Measurements from ENCODE around the gene LMLN. TPM values are rescaled to one million over a fixed set of nuclear protein-coding genes. Genes with fewer than 3 reads are reported as not detected.
"Not testable (repeated sequence)": the region's sequence is repeated elsewhere in the genome, so short reads cannot be mapped to it uniquely, and the experiment has no call there.

LMLN gene
- total RNA-seq, 2 experiments from 2014 or later = 0.50 to 6.2 TPM

DNA sequence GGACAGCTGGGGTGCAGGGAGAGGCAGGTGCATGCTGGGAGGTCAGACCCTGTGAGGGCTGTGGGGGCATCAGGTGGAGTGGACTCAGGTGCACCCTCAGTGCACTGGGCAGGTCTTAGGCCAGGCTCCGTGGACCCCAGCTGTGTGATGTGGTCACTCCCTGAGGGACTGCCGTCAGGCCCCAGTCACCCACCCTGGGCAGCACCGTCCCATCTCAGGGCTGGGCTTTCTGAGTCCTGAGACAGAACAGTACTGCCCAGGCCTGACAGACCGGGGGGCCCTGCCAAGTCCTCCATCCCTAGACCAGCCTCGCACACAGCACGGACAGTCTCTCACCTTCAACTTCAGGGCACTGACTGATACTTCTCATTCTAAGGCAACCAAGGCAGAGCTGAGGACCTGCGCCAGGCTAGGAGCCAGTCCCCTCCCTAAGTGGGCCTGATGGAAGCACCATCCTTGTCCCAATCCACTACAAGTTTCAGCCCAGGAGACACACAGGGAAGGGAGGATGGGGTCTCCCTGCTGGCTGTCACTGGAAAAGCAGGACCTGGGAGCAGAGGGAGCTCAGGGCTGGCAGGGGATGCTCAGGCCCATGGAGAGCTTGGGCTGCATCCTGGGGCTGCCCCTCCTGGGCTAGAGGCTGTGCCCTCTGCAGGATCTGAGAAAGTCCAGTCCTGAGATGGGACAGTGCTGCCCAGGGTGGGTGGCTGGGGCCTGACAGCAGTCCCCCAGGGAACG lies 86.3 kb downstream of the LMLN start:
- Histone ChIP-seq H3K4me1 (ENCODE audit: insufficient read depth, low read length, poor library complexity, severe bottlenecking) (no peaks in the 10 kb centered on the region), H3K27ac (ENCODE audit: low read depth, low read length, poor library complexity, severe bottlenecking) (no peak overlapping the region), H2AFZ (ENCODE audit: low read length) (no peak overlapping the region), H3K4me3 (ENCODE audit: low read depth, low read length, poor library complexity, severe bottlenecking) (no peak overlapping the region), H3K9me2 (ENCODE audit: insufficient read depth, low read length) (no peaks in the 10 kb centered on the region), H3K9me3 (ENCODE audit: low read length) (no peaks in the 10 kb centered on the region), H4K20me1 (ENCODE audit: insufficient read depth, low read length) (no peaks in the 10 kb centered on the region), H3K79me2 (ENCODE audit: insufficient read depth, low read depth, low read length) (no peaks in the 10 kb centered on the region), H3K4me2 (ENCODE audit: low read length) (no peak overlapping the region), H3K36me3 (ENCODE audit: insufficient read depth, low read length) (no peaks in the 10 kb centered on the region)
- intact Hi-C loops (cut with micrococcal nuclease; ENCODE audit: unreplicated experiment) = no loop called here
- DNase-seq (ENCODE audit: low spot score) = no peak
- ChIA-PET CTCF (ENCODE audit: unreplicated experiment) (no interaction called here), POLR2A (no interaction called here)
- BruUV-seq (replicated peaks) = no TSS peak
- TF ChIP-seq, protein P1, sequence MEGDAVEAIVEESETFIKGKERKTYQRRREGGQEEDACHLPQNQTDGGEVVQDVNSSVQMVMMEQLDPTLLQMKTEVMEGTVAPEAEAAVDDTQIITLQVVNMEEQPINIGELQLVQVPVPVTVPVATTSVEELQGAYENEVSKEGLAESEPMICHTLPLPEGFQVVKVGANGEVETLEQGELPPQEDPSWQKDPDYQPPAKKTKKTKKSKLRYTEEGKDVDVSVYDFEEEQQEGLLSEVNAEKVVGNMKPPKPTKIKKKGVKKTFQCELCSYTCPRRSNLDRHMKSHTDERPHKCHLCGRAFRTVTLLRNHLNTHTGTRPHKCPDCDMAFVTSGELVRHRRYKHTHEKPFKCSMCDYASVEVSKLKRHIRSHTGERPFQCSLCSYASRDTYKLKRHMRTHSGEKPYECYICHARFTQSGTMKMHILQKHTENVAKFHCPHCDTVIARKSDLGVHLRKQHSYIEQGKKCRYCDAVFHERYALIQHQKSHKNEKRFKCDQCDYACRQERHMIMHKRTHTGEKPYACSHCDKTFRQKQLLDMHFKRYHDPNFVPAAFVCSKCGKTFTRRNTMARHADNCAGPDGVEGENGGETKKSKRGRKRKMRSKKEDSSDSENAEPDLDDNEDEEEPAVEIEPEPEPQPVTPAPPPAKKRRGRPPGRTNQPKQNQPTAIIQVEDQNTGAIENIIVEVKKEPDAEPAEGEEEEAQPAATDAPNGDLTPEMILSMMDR (conservative IDR thresholded peaks at IDR 0.05; ENCODE audit: low read length) = no peak
- no peak for TF ChIP-seq EZH2phosphoT487 (IDR thresholded peaks at IDR 0.05; ENCODE audit: borderline replicate concordance, low read depth, low read length)

DNA sequence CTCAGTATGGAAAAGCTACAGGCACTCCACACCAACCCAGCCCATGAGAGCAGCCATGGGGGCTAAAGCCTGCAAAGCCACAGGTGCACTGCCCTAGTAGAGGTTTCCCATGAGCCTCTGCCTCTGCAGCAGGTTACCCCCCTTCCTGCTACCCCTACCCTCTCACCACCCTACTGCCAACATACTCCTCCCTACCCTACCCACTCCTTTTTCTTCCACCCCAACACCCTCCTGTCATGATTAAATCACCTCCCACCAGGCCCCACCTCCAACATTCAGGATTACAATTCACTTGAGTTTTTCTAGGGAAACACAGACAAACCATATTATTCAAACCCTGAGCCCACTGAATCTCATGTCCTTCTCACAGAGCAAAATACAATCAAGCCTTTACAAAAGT lies 88.4 kb downstream of the LMLN start:
- no peaks in the 10 kb centered on the region for H3K36me3 ChIP-seq (ENCODE audit: insufficient read depth, low read length)
- intact Hi-C loops (cut with micrococcal nuclease; ENCODE audit: unreplicated experiment) = no loop called here
- H3K27ac ChIP-seq (ENCODE audit: low read depth, low read length, poor library complexity, severe bottlenecking) = no peak overlapping the region
- no peaks in the 10 kb centered on the region for H3K79me2 ChIP-seq (ENCODE audit: insufficient read depth, low read depth, low read length)
- no peaks in the 10 kb centered on the region for H3K4me1 ChIP-seq (ENCODE audit: insufficient read depth, low read length, poor library complexity, severe bottlenecking)
- no peaks in the 10 kb centered on the region for H3K9me3 ChIP-seq (ENCODE audit: low read length)
- no peaks in the 10 kb centered on the region for H4K20me1 ChIP-seq (ENCODE audit: insufficient read depth, low read length)
- no peaks in the 10 kb centered on the region for H3K9me2 ChIP-seq (ENCODE audit: insufficient read depth, low read length)
- H2AFZ ChIP-seq (ENCODE audit: low read length) = no peak overlapping the region
- no peak overlapping the region for H3K4me2 ChIP-seq (ENCODE audit: low read length)
- BruUV-seq (replicated peaks) = no TSS peak
- CTCF ChIA-PET (ENCODE audit: unreplicated experiment) = no interaction called here
- no peak overlapping the region for H3K4me3 ChIP-seq (ENCODE audit: low read depth, low read length, poor library complexity, severe bottlenecking)
- POLR2A ChIA-PET = interaction anchor here (1.2 kb wide), 1 partner anchor 10 kb away, joined by 3 read pairs; no protein-coding TSS in a partner anchor
- DNase-seq (ENCODE audit: low spot score) = no peak
- no peak for TF ChIP-seq EZH2phosphoT487 (IDR thresholded peaks at IDR 0.05; ENCODE audit: borderline replicate concordance, low read depth, low read length)
- TF ChIP-seq, protein P1 (conservative IDR thresholded peaks at IDR 0.05; ENCODE audit: low read length) = no peak

DNA sequence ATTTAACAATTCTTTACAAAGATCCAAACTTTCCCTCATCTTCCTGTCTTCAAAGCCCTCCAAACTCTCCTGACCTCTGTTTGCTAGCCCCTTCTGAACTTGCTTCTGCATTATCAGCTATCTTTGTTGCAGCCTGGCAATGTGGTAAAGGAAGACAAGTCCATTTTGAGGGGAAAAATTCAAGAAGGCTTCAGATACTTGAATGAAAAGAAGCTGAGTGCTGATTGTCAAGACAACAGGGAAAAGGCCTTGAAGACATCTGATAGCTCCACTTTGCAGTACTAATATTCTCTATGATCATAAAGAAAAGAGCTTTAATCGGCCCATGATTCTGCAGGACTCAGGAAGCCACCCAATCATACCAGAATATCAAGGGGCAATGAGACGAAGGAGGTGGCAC lies 91.8 kb downstream of the LMLN start:
- Histone ChIP-seq H3K4me3 (ENCODE audit: low read depth, low read length, poor library complexity, severe bottlenecking) (no peak overlapping the region), H4K20me1 (ENCODE audit: insufficient read depth, low read length) (no peaks in the 10 kb centered on the region), H3K36me3 (ENCODE audit: insufficient read depth, low read length) (no peaks in the 10 kb centered on the region), H3K79me2 (ENCODE audit: insufficient read depth, low read depth, low read length) (no peaks in the 10 kb centered on the region), H3K9me2 (ENCODE audit: insufficient read depth, low read length) (no peaks in the 10 kb centered on the region), H3K9me3 (ENCODE audit: low read length) (no peaks in the 10 kb centered on the region), H3K27ac (ENCODE audit: low read depth, low read length, poor library complexity, severe bottlenecking) (no peak overlapping the region), H2AFZ (ENCODE audit: low read length) (no peak overlapping the region), H3K4me2 (ENCODE audit: low read length) (no peak overlapping the region), H3K4me1 (ENCODE audit: insufficient read depth, low read length, poor library complexity, severe bottlenecking) (no peaks in the 10 kb centered on the region)
- POLR2A ChIA-PET = no interaction called here
- intact Hi-C loops (cut with micrococcal nuclease; ENCODE audit: unreplicated experiment) = no loop called here
- CTCF ChIA-PET (ENCODE audit: unreplicated experiment) = no interaction called here
- TF ChIP-seq, protein P1 (conservative IDR thresholded peaks at IDR 0.05; ENCODE audit: low read length) = no peak
- no peak for TF ChIP-seq EZH2phosphoT487 (IDR thresholded peaks at IDR 0.05; ENCODE audit: borderline replicate concordance, low read depth, low read length)
- BruUV-seq (replicated peaks) = no TSS peak
- no peak for DNase-seq (ENCODE audit: low spot score)

DNA sequence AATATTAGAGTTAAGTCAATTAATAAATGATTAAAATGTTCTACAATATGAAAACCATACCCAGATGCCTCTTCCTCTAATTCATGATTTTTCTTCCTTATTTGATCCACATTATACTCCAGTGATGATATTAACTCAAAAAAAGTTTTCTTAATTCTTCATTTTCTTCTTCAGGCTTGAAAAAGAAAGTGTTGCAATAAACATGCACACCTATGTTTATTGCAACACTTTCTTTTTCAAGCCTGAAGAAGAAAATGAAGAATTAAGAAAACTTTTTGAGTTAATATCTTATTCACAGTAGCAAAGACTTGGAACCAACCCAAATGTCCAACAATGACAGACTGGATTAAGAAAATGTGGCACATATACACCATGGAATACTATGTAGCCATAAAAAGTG lies 93.4 kb downstream of the LMLN start:
- H3K27ac ChIP-seq (ENCODE audit: low read depth, low read length, poor library complexity, severe bottlenecking); BruUV-seq (replicated peaks); intact Hi-C loops (cut with micrococcal nuclease; ENCODE audit: unreplicated experiment); POLR2A ChIA-PET; DNase-seq (ENCODE audit: low spot score); H2AFZ ChIP-seq (ENCODE audit: low read length); H3K9me2 ChIP-seq (ENCODE audit: insufficient read depth, low read length); H3K79me2 ChIP-seq (ENCODE audit: insufficient read depth, low read depth, low read length); H3K36me3 ChIP-seq (ENCODE audit: insufficient read depth, low read length); H3K4me2 ChIP-seq (ENCODE audit: low read length); H3K9me3 ChIP-seq (ENCODE audit: low read length); H4K20me1 ChIP-seq (ENCODE audit: insufficient read depth, low read length); H3K4me3 ChIP-seq (ENCODE audit: low read depth, low read length, poor library complexity, severe bottlenecking); CTCF ChIA-PET (ENCODE audit: unreplicated experiment); H3K4me1 ChIP-seq (ENCODE audit: insufficient read depth, low read length, poor library complexity, severe bottlenecking): not testable (repeated sequence)

All from OCI-LY7 (cell line).